Fibroblast of lung (primary cell): Measurements from ENCODE around the gene SLX4.

Experiments used
- EZH2 ChIP-seq: IDR thresholded peaks from 2 replicates; pipeline ENCODE4 v1.5.1; 2012; ENCODE audit warnings: low read length, control low read depth, mild to moderate bottlenecking; ENCODE audit errors: missing control alignments
- TF ChIP-seq, protein P1 (sequence below), 2 donors: IDR thresholded peaks in 1 of 2; conservative IDR thresholded peaks in 1 of 2; 1 replicate in 1 of 2; 2 replicates in 1 of 2; pipeline ENCODE4 v1.5.1; 2011 to 2012; ENCODE audit warnings: low read length in 2 of 2, control low read depth in 1 of 2, inconsistent platforms in 1 of 2, low read depth in 1 of 2, mild to moderate bottlenecking in 1 of 2

DNA sequence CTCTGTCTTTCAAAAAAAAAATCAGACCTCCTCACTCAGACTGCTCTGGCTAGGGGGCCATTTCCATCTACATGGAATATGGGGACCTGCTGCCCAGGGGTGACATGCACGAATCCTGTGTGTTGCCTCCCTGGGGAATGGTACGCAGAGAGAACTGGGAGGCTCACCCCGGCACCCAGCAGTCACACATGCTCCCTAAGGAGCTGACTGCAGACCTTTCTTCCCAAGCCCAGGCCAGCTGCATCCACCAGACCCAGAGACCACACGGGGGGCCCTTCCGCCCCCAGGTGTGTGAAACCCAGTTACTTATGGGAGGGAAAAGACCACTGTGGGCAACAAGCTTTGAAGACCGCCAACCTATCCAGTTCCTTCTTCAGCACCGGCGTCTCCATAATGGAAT is 27.0 kb downstream of the SLX4 start:
- TF ChIP-seq, protein P1, sequence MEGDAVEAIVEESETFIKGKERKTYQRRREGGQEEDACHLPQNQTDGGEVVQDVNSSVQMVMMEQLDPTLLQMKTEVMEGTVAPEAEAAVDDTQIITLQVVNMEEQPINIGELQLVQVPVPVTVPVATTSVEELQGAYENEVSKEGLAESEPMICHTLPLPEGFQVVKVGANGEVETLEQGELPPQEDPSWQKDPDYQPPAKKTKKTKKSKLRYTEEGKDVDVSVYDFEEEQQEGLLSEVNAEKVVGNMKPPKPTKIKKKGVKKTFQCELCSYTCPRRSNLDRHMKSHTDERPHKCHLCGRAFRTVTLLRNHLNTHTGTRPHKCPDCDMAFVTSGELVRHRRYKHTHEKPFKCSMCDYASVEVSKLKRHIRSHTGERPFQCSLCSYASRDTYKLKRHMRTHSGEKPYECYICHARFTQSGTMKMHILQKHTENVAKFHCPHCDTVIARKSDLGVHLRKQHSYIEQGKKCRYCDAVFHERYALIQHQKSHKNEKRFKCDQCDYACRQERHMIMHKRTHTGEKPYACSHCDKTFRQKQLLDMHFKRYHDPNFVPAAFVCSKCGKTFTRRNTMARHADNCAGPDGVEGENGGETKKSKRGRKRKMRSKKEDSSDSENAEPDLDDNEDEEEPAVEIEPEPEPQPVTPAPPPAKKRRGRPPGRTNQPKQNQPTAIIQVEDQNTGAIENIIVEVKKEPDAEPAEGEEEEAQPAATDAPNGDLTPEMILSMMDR (conservative IDR thresholded peaks at IDR 0.05 in 1 of 2, IDR thresholded peaks at IDR 0.05 in 1 of 2; ENCODE audit: low read depth in 1 of 2, low read length in 2 of 2), result no peak
- no peak for TF ChIP-seq EZH2
